Ovary (tissue), 3 donors: ENCODE measurements around the gene CLDN9.

Experiments
- POLR2A ChIP-seq: fragments of 450-650 bp; IDR thresholded peaks from one replicate; pipeline ENCODE4 v1.6.1; 2017; ENCODE audit warnings: antibody characterized with exemption, mild to moderate bottlenecking, moderate library complexity
- TF ChIP-seq, protein P1 (sequence below), 3 donors: fragments of 450-650 bp in 2 of 3; fragments of 200-600 bp in 1 of 3; IDR thresholded peaks; one replicate each; pipeline versions ENCODE4 v1.5.1 to v1.8.0; 2016 to 2022; ENCODE audit warnings: antibody characterized with exemption in 3 of 3, mild to moderate bottlenecking in 1 of 3
- donor health status: DM: no; HTN: no; CAD: no.

DNA sequence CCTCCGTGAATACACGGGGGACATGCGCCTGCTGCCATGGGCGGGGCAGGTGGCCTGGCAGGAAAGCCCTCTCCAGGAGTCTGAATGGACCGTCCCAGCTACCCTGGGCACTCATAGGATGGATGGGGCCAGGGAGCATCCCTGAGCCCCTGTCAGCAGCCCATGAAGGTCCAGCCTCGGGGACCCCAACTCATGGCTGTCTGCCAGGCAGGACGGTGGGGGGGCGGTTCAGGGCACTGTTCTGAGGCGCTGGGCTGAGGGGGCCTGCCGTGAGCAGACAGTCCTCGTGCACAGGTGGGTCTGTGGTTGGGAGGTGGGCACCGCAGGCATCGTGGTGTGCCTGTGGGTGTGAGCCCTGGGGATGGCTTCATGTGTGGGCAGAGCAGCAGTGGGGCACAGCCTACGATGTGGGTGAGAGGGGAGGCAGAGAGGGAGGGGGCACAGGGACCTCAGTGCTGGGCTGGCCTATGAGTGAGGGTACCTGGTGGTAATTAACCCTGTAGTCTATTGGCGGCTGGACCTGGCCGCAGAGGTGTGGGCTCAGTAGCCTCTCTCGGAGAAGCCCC is 26.0 kb upstream of the CLDN9 start:
- TF ChIP-seq, protein P1, sequence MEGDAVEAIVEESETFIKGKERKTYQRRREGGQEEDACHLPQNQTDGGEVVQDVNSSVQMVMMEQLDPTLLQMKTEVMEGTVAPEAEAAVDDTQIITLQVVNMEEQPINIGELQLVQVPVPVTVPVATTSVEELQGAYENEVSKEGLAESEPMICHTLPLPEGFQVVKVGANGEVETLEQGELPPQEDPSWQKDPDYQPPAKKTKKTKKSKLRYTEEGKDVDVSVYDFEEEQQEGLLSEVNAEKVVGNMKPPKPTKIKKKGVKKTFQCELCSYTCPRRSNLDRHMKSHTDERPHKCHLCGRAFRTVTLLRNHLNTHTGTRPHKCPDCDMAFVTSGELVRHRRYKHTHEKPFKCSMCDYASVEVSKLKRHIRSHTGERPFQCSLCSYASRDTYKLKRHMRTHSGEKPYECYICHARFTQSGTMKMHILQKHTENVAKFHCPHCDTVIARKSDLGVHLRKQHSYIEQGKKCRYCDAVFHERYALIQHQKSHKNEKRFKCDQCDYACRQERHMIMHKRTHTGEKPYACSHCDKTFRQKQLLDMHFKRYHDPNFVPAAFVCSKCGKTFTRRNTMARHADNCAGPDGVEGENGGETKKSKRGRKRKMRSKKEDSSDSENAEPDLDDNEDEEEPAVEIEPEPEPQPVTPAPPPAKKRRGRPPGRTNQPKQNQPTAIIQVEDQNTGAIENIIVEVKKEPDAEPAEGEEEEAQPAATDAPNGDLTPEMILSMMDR (IDR thresholded peaks at IDR 0.05), result no peak
- TF ChIP-seq POLR2A, result no peak
